GM20431 (cell line): ENCODE measurements around the gene ADAMTS12.

ENCODE experiments used
- in situ Hi-C: fragments of 300-500 bp; cut with MseI, MboI; formaldehyde crosslinking; loops from one replicate; pipeline ENCODE4 v1.15.0; 2020; ENCODE audit warnings: low sequenced_read_pairs; ENCODE audit not compliant: unreplicated experiment

Gene ADAMTS12

GRCh38 chr5:33769968-33770367, 121.8 kb downstream of the ADAMTS12 start:
- in situ Hi-C loops: no loop called here

- in situ Hi-C loops: no loop called here
Measured at GRCh38 chr5:33769196-33769595, 122.6 kb downstream of the ADAMTS12 start.

GRCh38 chr5:33766023-33766422, 125.8 kb downstream of the ADAMTS12 start:
- in situ Hi-C loops: no loop called here

- in situ Hi-C loops: no loop called here
Measured at GRCh38 chr5:33764786-33765185, 127.0 kb downstream of the ADAMTS12 start.

- in situ Hi-C loops: no loop called here
Measured at GRCh38 chr5:33763435-33763834, 128.4 kb downstream of the ADAMTS12 start.

GRCh38 chr5:33762859-33763258, 128.9 kb downstream of the ADAMTS12 start:
- in situ Hi-C loops: no loop called here

- in situ Hi-C loops: no loop called here
Measured at GRCh38 chr5:33761139-33761538, 130.7 kb downstream of the ADAMTS12 start.

GRCh38 chr5:33758737-33759136, 133.1 kb downstream of the ADAMTS12 start:
- in situ Hi-C loops: no loop called here

GRCh38 chr5:33756491-33756890, 135.3 kb downstream of the ADAMTS12 start:
- in situ Hi-C loops: no loop called here

GRCh38 chr5:33755231-33755630, 136.6 kb downstream of the ADAMTS12 start:
- in situ Hi-C loops: no loop called here

- in situ Hi-C loops: no loop called here
Measured at GRCh38 chr5:33753704-33754103, 138.1 kb downstream of the ADAMTS12 start.

GRCh38 chr5:33748754-33749153, 143.0 kb downstream of the ADAMTS12 start:
- in situ Hi-C loops: no loop called here

GRCh38 chr5:33745101-33745770, 146.6 kb downstream of the ADAMTS12 start:
- in situ Hi-C loops: no loop called here

GRCh38 chr5:33743099-33743498, 148.7 kb downstream of the ADAMTS12 start:
- in situ Hi-C loops: no loop called here

- in situ Hi-C loops: no loop called here
Measured at GRCh38 chr5:33742181-33742580, 149.6 kb downstream of the ADAMTS12 start.

GRCh38 chr5:33738967-33739366, 152.8 kb downstream of the ADAMTS12 start:
- in situ Hi-C loops: no loop called here

GRCh38 chr5:33738097-33738496, 153.7 kb downstream of the ADAMTS12 start:
- in situ Hi-C loops: no loop called here

- in situ Hi-C loops: no loop called here
Measured at GRCh38 chr5:33737697-33738096, 154.1 kb downstream of the ADAMTS12 start.

GRCh38 chr5:33737284-33737683, 154.5 kb downstream of the ADAMTS12 start:
- in situ Hi-C loops: no loop called here

GRCh38 chr5:33736510-33736909, 155.3 kb downstream of the ADAMTS12 start:
- in situ Hi-C loops: no loop called here

GRCh38 chr5:33735072-33735471, 156.7 kb downstream of the ADAMTS12 start:
- in situ Hi-C loops: no loop called here

GRCh38 chr5:33734537-33734936, 157.3 kb downstream of the ADAMTS12 start:
- in situ Hi-C loops: no loop called here
